ENCODE results near the gene RANBP9. TPM values are rescaled to one million over a fixed set of nuclear protein-coding genes. Genes with fewer than 3 reads are reported as not detected.

RANBP9 gene
- total RNA-seq, result 74.8 TPM

DNA sequence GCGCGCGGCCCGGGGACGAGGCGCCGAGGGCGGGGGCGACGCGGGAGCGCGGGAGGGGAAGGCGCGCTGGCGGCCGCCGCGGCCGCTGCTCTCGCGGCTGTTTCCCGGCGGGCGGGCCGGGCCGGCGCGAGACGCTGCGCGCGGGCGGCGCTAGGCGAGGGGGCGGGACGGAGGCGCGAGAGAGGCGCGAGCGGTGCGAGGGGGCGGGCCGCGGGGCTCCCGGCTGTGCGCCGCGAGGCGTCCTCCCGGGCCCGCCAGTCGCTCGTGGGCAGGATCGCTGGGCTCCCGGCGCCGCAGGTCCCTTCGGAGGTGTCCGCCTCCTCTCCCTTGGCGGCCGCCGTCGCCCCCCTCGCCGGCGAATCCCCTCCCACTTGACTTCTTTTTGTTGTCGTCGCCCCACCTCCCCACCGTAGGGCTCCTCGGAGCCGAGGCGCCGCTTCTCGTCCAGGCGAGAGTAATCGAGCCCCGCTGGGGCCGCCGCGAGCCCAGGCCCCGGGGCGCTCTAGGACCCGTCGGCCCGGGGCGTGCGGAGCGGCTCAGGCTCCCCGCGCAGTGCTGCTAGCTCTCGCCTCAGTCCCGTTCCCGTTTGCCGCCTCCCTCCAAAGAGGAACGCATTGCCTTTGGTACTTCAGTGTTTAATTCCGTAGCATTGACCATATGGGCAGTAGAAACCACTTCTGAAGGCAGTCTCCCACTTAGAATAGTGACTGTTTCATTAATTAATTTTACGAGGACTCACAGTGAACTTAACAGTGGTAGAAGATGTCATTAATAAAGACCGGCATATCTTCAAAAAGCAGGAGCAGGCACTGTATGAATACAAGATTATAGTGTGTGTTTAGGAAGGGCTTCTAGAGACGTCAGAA, at the start of gene RANBP9:
RANBP9 (minus strand) TSS at position 103 of the 866 bp plus-strand sequence. CDS start 330 bp downstream, outside the sequence.

DNA sequence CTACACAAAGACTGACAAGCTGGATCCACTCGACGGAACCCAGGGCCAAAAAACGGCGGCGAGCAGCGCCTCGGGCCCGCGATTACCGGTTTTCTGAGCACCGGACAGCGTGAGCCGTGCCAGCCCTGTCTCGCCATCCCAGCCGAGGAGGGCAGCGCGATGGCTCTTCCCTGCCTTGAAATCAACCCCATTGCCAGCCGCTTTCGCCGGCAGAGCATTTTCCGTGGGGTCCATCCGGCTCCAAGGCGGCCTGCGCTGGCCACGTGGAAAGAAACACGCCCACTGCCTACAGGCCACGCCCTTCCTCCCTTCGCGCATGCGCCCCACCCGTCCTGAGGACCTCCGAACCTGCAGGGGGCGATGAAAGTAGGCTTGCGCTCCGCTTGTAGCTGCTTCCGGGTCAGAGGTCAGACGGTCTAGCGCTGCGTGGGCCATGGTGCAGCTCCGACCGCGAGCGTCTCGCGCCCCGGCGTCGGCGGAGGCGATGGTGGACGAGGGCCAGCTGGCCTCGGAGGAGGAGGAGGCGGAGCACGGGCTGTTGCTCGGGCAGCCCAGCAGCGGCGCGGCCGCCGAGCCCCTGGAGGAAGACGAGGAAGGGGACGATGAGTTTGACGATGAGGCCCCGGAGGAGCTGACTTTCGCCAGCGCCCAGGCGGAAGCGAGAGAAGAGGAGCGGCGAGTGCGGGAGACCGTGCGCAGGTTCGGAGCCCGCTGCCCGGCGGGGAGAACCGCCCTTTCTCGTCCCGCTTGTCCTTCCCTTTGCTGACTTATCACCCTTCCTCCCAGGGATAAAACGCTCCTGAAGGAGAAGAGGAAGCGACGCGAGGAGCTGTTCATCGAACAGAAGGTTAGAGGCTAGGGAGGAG, 96.5 kb downstream of the RANBP9 start, which contains the start of gene NOL7:
NOL7 (plus strand) TSS at position 410 of the 866 bp plus-strand sequence; CDS start at position 434, 24 bp downstream.

DNA sequence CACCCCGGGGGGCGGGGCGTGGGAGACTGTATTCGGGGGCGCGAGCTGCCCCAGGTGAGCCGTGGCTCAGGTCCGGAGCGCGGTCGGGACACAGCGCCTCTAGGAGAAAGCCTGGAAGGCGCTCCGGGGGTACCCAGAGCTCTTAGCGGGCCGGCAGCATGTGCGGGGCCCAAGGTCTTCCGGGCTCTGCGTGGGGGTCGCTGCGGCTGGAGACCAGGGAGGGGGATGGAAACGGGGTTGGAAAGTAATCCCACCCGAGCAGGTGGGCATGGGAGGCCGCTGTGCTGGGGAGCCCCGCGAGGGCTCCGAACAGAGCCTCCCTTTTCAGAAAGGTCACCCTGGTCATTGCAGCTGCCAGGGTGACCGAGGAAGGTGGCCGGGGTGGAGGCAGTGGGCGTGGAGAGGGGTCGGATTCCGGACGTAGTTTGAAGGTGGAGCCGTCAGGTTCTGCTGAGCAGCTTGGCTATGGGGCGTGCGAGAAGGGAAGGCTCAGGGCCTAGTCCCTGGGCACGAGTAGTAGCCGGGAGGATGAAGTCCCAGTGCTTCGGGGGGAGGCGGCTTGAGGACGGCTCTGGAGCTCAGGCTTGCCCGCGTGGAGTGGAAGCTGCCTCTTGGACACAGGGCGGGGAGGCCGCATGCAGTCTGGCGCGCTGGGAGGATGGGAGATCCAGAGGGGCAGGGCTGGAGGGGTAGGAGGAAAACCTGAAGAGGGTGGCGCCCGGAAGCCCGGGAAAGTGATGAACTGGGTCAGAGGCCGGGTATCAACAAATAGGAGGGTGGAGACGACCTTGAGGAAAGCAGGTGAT, 136.9 kb downstream of the RANBP9 start, which contains the start of gene SIRT5:
SIRT5 (plus strand) TSS at position 31 of the 806 bp plus-strand sequence. CDS start 9,510 bp downstream, outside the sequence.

Other genes starting within 250 kb of the RANBP9 start
- gene GFOD1, start 224.2 kb downstream of the RANBP9 start, total RNA-seq, result 60.7 TPM
- gene SIRT5, start 137.2 kb downstream of the RANBP9 start, total RNA-seq, result 24.4 TPM
- 44.8 TPM for gene NOL7, start 96.5 kb downstream of the RANBP9 start, total RNA-seq
- 36.3 TPM for gene MCUR1, start 102.7 kb upstream of the RANBP9 start, total RNA-seq
- gene RNF182, start 213.1 kb upstream of the RANBP9 start, total RNA-seq, result 71.1 TPM

Measured in parietal lobe (tissue), 1 donor.